GM19324 (cell line): ENCODE results near the gene C3orf38.
"Not testable (repeated sequence)": the region's sequence is repeated elsewhere in the genome, so short reads cannot be mapped to it uniquely, and the experiment has no call there.

Source experiments
- ATAC-seq: cut with Tn5 transposase; IDR thresholded peaks from one replicate; pipeline ENCODE4 v1.9.1; 2021; ENCODE audit warnings: mild to moderate bottlenecking, moderate library complexity; ENCODE audit not compliant: unreplicated experiment, low FRiP score

Gene C3orf38

GRCh38 chr3:88151358-88151757 is 1.6 kb downstream of the C3orf38 start:
- no peak for ATAC-seq

DNA sequence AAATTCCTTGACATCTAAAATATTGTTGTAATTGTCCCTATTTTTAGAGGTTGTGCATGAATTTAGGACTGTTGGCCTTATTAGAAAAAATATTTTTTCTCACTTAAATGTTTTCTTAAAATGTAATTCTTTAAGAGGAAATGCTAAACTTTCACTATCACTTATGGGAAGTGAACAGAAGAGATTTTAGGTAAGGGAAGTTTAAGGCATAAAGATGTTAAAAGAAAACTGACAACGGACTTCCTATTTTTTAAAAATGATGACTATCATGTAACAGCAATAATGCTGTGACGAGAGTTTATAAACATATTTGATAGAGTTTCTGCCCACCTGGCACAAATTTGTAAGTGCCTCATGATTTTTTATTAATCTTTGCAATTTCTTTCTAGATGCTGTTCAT is 3.1 kb downstream of the C3orf38 start:
- ATAC-seq, result no peak

GRCh38 chr3:88166419-88166971 is 16.7 kb downstream of the C3orf38 start:
- no peak for ATAC-seq

- ATAC-seq, result no peak
These were observed 17.4 kb downstream of the C3orf38 start for GRCh38 chr3:88167173-88167572.

- no peak for ATAC-seq
These were observed 17.9 kb downstream of the C3orf38 start for GRCh38 chr3:88167704-88168103.

DNA sequence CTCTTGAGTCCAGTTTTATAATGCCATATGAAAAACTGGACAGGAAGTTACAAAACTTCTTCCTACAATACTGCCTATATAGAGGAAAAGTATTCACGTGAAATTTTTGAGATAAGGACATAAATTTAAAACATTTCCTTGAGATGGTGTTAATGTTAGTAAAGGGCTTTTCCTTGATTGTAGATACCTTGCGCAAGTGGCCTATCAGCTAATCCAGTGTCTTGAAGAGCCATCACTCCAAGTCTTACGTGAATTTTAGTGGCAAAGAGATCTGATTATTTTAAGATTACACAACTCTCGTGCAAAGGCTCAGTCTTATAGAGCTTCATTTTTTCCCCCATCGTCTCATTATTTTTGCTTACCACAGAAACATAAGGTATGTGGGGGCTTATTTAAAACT is 18.4 kb downstream of the C3orf38 start:
- no peak for ATAC-seq

DNA sequence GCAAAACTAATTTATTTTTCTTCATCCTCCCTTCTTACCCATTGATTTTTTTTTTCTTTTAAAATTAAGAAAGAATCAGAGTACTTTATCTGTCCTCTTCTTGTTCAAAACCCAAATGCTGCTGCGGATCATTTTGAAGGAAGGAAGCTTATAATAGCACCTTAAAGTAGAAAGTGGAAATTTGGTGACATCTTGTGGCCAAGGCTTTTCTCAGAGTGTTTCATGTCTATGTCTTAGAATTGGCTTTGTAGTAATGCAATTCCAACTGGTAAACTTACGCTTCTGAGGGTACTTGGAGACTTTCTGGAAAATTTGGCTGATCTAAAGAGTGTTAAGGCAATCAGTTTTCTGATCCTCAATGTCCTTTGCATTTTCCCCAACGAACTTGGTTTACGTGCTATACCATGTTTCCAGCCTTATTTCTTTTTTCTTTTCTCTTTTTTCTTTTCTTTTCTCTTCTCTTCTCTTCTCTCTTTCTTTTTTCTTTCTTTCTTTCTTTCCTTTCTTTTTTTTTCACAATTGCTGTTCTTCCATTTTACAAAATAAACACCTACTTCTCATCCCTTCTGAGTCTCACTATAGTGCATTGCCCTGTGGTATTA is 30.7 kb downstream of the C3orf38 start:
- no peak for ATAC-seq

DNA sequence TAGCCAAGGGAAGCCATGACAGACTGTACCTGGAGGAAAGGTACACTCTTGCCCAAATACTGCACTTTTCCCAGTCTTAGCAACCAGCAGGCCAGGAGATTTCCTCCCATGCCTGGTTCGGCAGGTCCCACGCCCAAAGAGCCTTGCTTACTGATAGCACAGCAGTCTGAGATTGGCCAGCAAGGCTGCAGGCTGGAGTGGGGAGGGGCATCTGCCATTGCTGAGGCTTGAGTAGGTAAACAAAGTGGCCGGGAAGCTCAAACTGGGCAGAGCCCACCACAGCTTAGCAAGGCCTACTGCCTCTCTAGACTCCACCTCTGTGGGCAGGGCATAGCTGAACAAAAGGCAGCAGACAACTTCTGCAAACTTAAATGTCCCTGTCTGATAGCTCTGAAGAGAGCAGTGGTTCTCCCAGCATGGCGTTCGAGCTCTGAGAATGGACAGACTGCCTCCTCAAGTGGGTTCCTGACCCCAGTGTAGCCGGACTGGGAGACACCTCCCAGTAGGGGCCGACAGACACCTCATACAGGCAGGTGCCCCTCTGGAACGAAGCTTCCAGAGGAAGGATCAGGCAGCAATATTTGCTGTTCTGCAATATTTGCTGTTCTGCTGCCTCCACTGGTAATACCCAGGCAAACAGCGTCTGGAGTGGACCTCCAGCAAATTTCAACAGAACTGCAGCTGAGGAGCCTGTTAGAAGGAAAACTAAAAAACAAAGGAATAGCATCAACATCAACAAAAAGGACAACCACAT is 32.6 kb downstream of the C3orf38 start:
- not testable (repeated sequence) for ATAC-seq

- ATAC-seq, result no peak
These were observed 38.7 kb downstream of the C3orf38 start for GRCh38 chr3:88188436-88188835.

- ATAC-seq, result no peak
These were observed 39.6 kb downstream of the C3orf38 start for GRCh38 chr3:88189361-88189810.

GRCh38 chr3:88191872-88192409 is 42.2 kb downstream of the C3orf38 start:
- ATAC-seq, result no peak

GRCh38 chr3:88192631-88193030 is 42.9 kb downstream of the C3orf38 start:
- no peak for ATAC-seq

DNA sequence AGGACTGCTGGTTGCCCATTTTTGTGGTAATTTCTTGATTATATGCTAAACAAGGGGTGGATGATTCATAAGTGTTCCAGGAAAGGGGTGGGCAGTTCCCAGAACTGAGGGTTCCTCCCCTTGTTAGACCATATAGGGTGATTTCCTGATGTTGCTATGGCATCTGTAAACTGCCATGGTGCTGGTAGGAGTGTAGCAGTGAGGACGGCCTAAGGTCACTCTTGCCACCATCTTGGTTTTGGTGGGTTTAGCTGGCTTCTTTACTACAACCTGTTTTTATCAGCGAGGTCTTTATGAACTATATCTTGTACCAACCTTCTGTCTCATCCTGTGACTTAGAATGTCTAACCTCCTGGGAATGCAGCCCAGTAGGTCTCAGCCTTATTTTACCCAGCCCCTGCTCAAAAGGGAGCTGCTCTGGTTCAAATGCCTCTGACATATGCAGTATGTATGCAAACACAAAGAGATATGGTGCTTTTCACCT is 46.2 kb downstream of the C3orf38 start:
- ATAC-seq, result no peak

DNA sequence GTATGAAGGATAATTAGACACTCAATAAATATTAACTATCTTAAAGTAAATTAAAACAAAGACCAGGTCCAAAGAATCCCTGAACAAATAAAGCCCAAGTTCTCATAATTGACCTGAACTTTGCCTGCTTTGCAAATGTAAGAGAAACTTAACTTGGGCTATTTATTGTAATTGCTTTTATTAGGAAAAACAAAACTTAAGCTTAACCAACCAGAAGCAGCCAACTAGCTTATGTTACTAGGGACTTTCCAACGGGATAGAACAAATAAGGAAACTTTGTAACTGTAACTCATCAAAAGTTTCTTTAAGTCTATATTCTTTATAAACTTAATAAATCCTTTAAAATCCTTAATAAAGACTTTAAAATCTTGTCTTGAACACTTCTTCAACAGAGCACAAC is 48.4 kb downstream of the C3orf38 start:
- no peak for ATAC-seq

DNA sequence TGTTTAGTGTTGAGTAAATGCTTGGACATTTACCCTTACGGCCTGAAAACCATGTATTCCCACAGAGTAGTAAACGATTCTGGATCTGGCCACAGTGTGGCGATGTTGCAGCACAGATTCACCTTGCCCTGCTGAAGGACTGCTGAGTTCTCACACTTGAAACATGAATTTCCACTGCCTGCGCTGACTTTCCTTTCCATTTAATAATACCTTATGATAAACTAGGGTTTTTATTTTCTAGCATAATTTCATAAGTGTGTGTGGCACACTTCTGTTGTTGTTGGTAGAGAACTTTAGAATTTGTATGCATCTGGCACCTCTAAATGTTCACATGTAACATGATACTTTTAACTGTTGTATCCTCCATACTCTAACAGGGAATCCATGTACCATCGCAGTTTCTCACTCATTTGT is 53.9 kb downstream of the C3orf38 start:
- ATAC-seq, result peak; percentile 91
